Measurements from ENCODE around the gene HK1.
"Not testable (repeated sequence)": the region's sequence is repeated elsewhere in the genome, so short reads cannot be mapped to it uniquely, and the experiment has no call there.

Gene HK1

GRCh38 chr10:69281507-69282413, 3.5 kb downstream of the HK1 start:
- Mint-ChIP-seq H3K4me3 (no peak overlapping the region), H3K36me3 (ENCODE audit: low read depth) (no peaks in the 10 kb centered on the region), H3K9me3 (no peaks in the 10 kb centered on the region), H3K27me3 (ENCODE audit: low read depth) (peaks cover 7% of the 10 kb centered on the region), H3K4me1 (no peaks in the 10 kb centered on the region), H3K27ac (no peak overlapping the region)
- TF ChIP-seq, protein P1, sequence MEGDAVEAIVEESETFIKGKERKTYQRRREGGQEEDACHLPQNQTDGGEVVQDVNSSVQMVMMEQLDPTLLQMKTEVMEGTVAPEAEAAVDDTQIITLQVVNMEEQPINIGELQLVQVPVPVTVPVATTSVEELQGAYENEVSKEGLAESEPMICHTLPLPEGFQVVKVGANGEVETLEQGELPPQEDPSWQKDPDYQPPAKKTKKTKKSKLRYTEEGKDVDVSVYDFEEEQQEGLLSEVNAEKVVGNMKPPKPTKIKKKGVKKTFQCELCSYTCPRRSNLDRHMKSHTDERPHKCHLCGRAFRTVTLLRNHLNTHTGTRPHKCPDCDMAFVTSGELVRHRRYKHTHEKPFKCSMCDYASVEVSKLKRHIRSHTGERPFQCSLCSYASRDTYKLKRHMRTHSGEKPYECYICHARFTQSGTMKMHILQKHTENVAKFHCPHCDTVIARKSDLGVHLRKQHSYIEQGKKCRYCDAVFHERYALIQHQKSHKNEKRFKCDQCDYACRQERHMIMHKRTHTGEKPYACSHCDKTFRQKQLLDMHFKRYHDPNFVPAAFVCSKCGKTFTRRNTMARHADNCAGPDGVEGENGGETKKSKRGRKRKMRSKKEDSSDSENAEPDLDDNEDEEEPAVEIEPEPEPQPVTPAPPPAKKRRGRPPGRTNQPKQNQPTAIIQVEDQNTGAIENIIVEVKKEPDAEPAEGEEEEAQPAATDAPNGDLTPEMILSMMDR (IDR thresholded peaks at IDR 0.05; ENCODE audit: unreplicated experiment in 3 of 3), result no peak

- not testable (repeated sequence) for H3K9me3 Mint-ChIP-seq; H3K27ac Mint-ChIP-seq; H3K4me1 Mint-ChIP-seq; H3K4me3 Mint-ChIP-seq; H3K36me3 Mint-ChIP-seq (ENCODE audit: low read depth); H3K27me3 Mint-ChIP-seq (ENCODE audit: low read depth)
Measured at GRCh38 chr10:69284402-69284801, 6.1 kb downstream of the HK1 start.

- Mint-ChIP-seq H3K4me1 (no peaks in the 10 kb centered on the region), H3K4me3 (no peak overlapping the region), H3K27me3 (ENCODE audit: low read depth) (peaks cover 10% of the 10 kb centered on the region), H3K9me3 (no peaks in the 10 kb centered on the region), H3K27ac (no peak overlapping the region), H3K36me3 (ENCODE audit: low read depth) (no peaks in the 10 kb centered on the region)
- TF ChIP-seq, protein P1 (IDR thresholded peaks at IDR 0.05; ENCODE audit: unreplicated experiment in 3 of 3), result no peak
Measured at GRCh38 chr10:69285699-69286098, 7.4 kb downstream of the HK1 start.

DNA sequence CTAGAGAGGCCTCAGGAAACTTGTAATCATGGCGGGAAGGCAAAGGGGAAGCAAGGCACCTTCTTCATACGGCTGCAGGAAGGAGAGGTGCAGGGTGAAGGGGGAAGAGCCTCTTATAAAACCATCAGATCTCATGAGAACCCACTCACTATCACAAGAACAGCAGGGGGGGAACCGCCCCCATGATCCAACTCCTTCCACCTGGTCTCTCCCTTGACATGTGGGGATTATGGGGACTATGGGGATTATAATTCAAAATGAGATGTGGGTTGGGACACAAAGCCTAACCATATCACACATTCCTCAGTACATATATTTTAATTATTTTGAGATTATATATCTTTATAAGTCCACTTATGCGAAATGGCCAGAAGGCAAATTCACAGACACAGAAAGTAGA, 8.9 kb downstream of the HK1 start:
- Mint-ChIP-seq H3K4me3 (no peak overlapping the region), H3K4me1 (no peaks in the 10 kb centered on the region), H3K9me3 (no peaks in the 10 kb centered on the region), H3K27me3 (ENCODE audit: low read depth) (peaks cover 11% of the 10 kb centered on the region), H3K27ac (no peak overlapping the region), H3K36me3 (ENCODE audit: low read depth) (no peaks in the 10 kb centered on the region)
- TF ChIP-seq, protein P1 (IDR thresholded peaks at IDR 0.05; ENCODE audit: unreplicated experiment in 3 of 3), result no peak

GRCh38 chr10:69290993-69291392, 12.7 kb downstream of the HK1 start:
- TF ChIP-seq, protein P1 (IDR thresholded peaks at IDR 0.05; ENCODE audit: unreplicated experiment in 3 of 3), result no peak
- no peak overlapping the region for H3K4me3 Mint-ChIP-seq
- no peak overlapping the region for H3K27ac Mint-ChIP-seq
- H3K27me3 Mint-ChIP-seq (ENCODE audit: low read depth), result peaks cover 11% of the 10 kb centered on the region
- H3K9me3 Mint-ChIP-seq, result no peaks in the 10 kb centered on the region
- H3K36me3 Mint-ChIP-seq (ENCODE audit: low read depth), result no peaks in the 10 kb centered on the region
- H3K4me1 Mint-ChIP-seq, result no peaks in the 10 kb centered on the region

DNA sequence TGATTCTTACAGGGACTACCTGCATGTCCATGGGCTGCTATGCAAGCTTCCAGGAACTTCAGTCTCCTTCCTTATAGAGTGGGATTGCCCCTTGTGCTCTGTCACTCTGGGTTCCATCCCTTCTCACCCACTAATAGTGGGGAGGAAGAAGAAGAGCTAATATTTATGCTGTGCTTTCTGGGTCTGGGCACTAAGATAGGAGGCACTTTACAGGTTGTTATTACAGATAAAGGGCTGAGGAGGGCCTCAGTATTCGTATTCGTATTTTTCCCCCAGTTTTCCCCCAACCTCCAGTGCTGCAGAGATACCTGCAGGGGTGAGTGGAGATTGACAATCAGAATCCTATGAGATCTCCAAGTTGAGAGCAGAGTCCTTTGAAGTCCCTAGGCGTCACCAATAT, 14.2 kb downstream of the HK1 start:
- H3K4me3 Mint-ChIP-seq, result no peak overlapping the region
- TF ChIP-seq, protein P1 (IDR thresholded peaks at IDR 0.05; ENCODE audit: unreplicated experiment in 3 of 3), result no peak

More for the DNA sequence above, 14.2 kb downstream of the HK1 start:
- peaks cover 11% of the 10 kb centered on the region for H3K27me3 Mint-ChIP-seq (ENCODE audit: low read depth)
- H3K4me1 Mint-ChIP-seq, result no peaks in the 10 kb centered on the region
- no peaks in the 10 kb centered on the region for H3K36me3 Mint-ChIP-seq (ENCODE audit: low read depth)
- no peak overlapping the region for H3K27ac Mint-ChIP-seq
- H3K9me3 Mint-ChIP-seq, result no peaks in the 10 kb centered on the region

Data from nephron (organoid).